ENCODE results near the gene ATP6V0C.
A peak's percentile ranks its signal among the peaks of the same experiment; 100 is the strongest.

The ATP6V0C gene

GRCh38 chr16:2487517-2487842 lies 26.3 kb upstream of the ATP6V0C start:
- DNase-seq (ENCODE audit: low read depth), result no peak
- no peak overlapping the region for H3K4me3 ChIP-seq (ENCODE audit: low read depth, low read length)

GRCh38 chr16:2487903-2488531 lies 25.7 kb upstream of the ATP6V0C start:
- no peak for DNase-seq (ENCODE audit: low read depth)
- no peak overlapping the region for H3K4me3 ChIP-seq (ENCODE audit: low read depth, low read length)

- DNase-seq (ENCODE audit: low read depth), result no peak
- H3K4me3 ChIP-seq (ENCODE audit: low read depth, low read length), result no peak overlapping the region
Measured at GRCh38 chr16:2489581-2489980, 24.2 kb upstream of the ATP6V0C start.

- no peak for DNase-seq (ENCODE audit: low read depth)
- no peak overlapping the region for H3K4me3 ChIP-seq (ENCODE audit: low read depth, low read length)
Measured at GRCh38 chr16:2490190-2491105, 23.3 kb upstream of the ATP6V0C start.

- DNase-seq (ENCODE audit: low read depth), result no peak
- no peak overlapping the region for H3K4me3 ChIP-seq (ENCODE audit: low read depth, low read length)
Measured at GRCh38 chr16:2492292-2492691, 21.5 kb upstream of the ATP6V0C start.

GRCh38 chr16:2493605-2494004 lies 20.1 kb upstream of the ATP6V0C start:
- DNase-seq (ENCODE audit: low read depth), result no peak
- H3K4me3 ChIP-seq (ENCODE audit: low read depth, low read length), result no peak overlapping the region

- DNase-seq (ENCODE audit: low read depth), result no peak
- no peak overlapping the region for H3K4me3 ChIP-seq (ENCODE audit: low read depth, low read length)
Measured at GRCh38 chr16:2494616-2495015, 19.1 kb upstream of the ATP6V0C start.

GRCh38 chr16:2495041-2495440 lies 18.7 kb upstream of the ATP6V0C start:
- H3K4me3 ChIP-seq (ENCODE audit: low read depth, low read length), result no peak overlapping the region
- DNase-seq (ENCODE audit: low read depth), result no peak

- DNase-seq (ENCODE audit: low read depth), result no peak
- no peak overlapping the region for H3K4me3 ChIP-seq (ENCODE audit: low read depth, low read length)
Measured at GRCh38 chr16:2496223-2497115, 17.3 kb upstream of the ATP6V0C start.

GRCh38 chr16:2497116-2497630 lies 16.6 kb upstream of the ATP6V0C start:
- no peak overlapping the region for H3K4me3 ChIP-seq (ENCODE audit: low read depth, low read length)
- no peak for DNase-seq (ENCODE audit: low read depth)

GRCh38 chr16:2497695-2498484 lies 15.9 kb upstream of the ATP6V0C start:
- no peak overlapping the region for H3K4me3 ChIP-seq (ENCODE audit: low read depth, low read length)
- no peak for DNase-seq (ENCODE audit: low read depth)

- no peak overlapping the region for H3K4me3 ChIP-seq (ENCODE audit: low read depth, low read length)
- no peak for DNase-seq (ENCODE audit: low read depth)
Measured at GRCh38 chr16:2498531-2499253, 15.1 kb upstream of the ATP6V0C start.

- H3K4me3 ChIP-seq (ENCODE audit: low read depth, low read length), result no peak overlapping the region
- DNase-seq (ENCODE audit: low read depth), result no peak
Measured at GRCh38 chr16:2499454-2499853, 14.3 kb upstream of the ATP6V0C start.

- H3K4me3 ChIP-seq (ENCODE audit: low read depth, low read length), result no peak overlapping the region
- DNase-seq (ENCODE audit: low read depth), result no peak
Measured at GRCh38 chr16:2499890-2500429, 13.8 kb upstream of the ATP6V0C start.

GRCh38 chr16:2500430-2500917 lies 13.3 kb upstream of the ATP6V0C start:
- DNase-seq (ENCODE audit: low read depth), result no peak

GRCh38 chr16:2500918-2501750 lies 12.6 kb upstream of the ATP6V0C start:
- no peak overlapping the region for H3K4me3 ChIP-seq (ENCODE audit: low read depth, low read length)
- DNase-seq (ENCODE audit: low read depth), result peak; percentile 55

More at GRCh38 chr16:2500430-2500917, 13.3 kb upstream of the ATP6V0C start:
- H3K4me3 ChIP-seq (ENCODE audit: low read depth, low read length), result no peak overlapping the region

All from skeletal muscle cell (primary cell).